Mesendoderm (in vitro differentiated cells): Measurements from ENCODE around the gene XYLB.
A peak's percentile ranks its signal among the peaks of the same experiment; 100 is the strongest.

Experiments used
- DNase-seq: peaks from one replicate; pipeline ENCODE4 v3.0.0; 2013
- H2AK5ac ChIP-seq: 2 replicates; pipeline ENCODE4 v1.6.1; 2013; ENCODE audit warnings: low read length, inconsistent platforms
- H2BK120ac ChIP-seq: 2 replicates; pipeline ENCODE4 v1.6.1; 2013; ENCODE audit warnings: low read depth, mild to moderate bottlenecking, low read length, moderate library complexity, mixed read lengths
- H2BK15ac ChIP-seq: replicated peaks from 2 replicates; pipeline ENCODE4 v1.6.1; 2013; ENCODE audit warnings: low read depth, mild to moderate bottlenecking, moderate library complexity
- H2BK5ac ChIP-seq: 2 replicates; pipeline ENCODE4 v1.6.1; 2013; ENCODE audit warnings: low read length, inconsistent platforms
- H3K18ac ChIP-seq: 2 replicates; pipeline ENCODE4 v1.6.1; 2013; ENCODE audit warnings: mild to moderate bottlenecking, low read length, mixed read lengths
- H3K23ac ChIP-seq: one replicate; pipeline ENCODE4 v1.6.1; 2013; ENCODE audit warnings: low read length
- H3K27ac ChIP-seq: 2 replicates; pipeline ENCODE4 v1.5.1; 2013; ENCODE audit warnings: low read depth, mild to moderate bottlenecking, inconsistent platforms, low read length, moderate library complexity
- H3K27me3 ChIP-seq: 2 replicates; pipeline ENCODE4 v1.6.1; 2013; ENCODE audit warnings: low read length, control low read depth, mild to moderate bottlenecking, inconsistent platforms; ENCODE audit not compliant: insufficient read depth, poor library complexity
- H3K36me3 ChIP-seq: 2 replicates; pipeline ENCODE4 v1.6.1; 2013; ENCODE audit warnings: low read length, inconsistent platforms; ENCODE audit not compliant: control insufficient read depth, insufficient read depth
- H3K4ac ChIP-seq: one replicate; pipeline ENCODE4 v1.6.1; 2013; ENCODE audit warnings: low read depth, mild to moderate bottlenecking, low read length, moderate library complexity
- H3K4me1 ChIP-seq: 2 replicates; pipeline ENCODE4 v1.6.1; 2013; ENCODE audit warnings: low read depth, low read length, inconsistent platforms; ENCODE audit not compliant: control insufficient read depth
- H3K4me2 ChIP-seq: 2 replicates; pipeline ENCODE4 v1.6.1; 2013; ENCODE audit warnings: low read length
- H3K4me3 ChIP-seq: 2 replicates; pipeline ENCODE4 v1.5.1; 2013; ENCODE audit warnings: mild to moderate bottlenecking, low read length
- H3K56ac ChIP-seq: one replicate; pipeline ENCODE4 v1.6.1; 2013; ENCODE audit warnings: low read length
- H3K79me1 ChIP-seq: 2 replicates; pipeline ENCODE4 v1.6.1; 2013; ENCODE audit warnings: low read length, inconsistent platforms
- H3K79me2 ChIP-seq: 2 replicates; pipeline ENCODE4 v1.6.1; 2013; ENCODE audit warnings: mild to moderate bottlenecking, low read length; ENCODE audit not compliant: control insufficient read depth, insufficient read depth
- H3K9ac ChIP-seq: 2 replicates; pipeline ENCODE4 v1.6.1; 2013; ENCODE audit warnings: low read length, inconsistent platforms
- H4K5ac ChIP-seq: one replicate; pipeline ENCODE4 v1.6.1; 2013; ENCODE audit warnings: low read length
- H4K8ac ChIP-seq: one replicate; pipeline ENCODE4 v1.6.1; 2013; ENCODE audit warnings: low read depth, mild to moderate bottlenecking, control low read depth, low read length, moderate library complexity
- WGBS: extraction: QIAGEN DNeasy Blood & Tissue Kit; methylation state at CpG from one replicate; pipeline ENCODE4 v1.1.7; 2013; ENCODE audit warnings: low lambda C conversion rate, missing lambda C conversion rate; ENCODE audit not compliant: insufficient coverage; ENCODE audit errors: extremely low coverage; 5-methylcytosine and 5-hydroxymethylcytosine counted together

The XYLB gene

DNA sequence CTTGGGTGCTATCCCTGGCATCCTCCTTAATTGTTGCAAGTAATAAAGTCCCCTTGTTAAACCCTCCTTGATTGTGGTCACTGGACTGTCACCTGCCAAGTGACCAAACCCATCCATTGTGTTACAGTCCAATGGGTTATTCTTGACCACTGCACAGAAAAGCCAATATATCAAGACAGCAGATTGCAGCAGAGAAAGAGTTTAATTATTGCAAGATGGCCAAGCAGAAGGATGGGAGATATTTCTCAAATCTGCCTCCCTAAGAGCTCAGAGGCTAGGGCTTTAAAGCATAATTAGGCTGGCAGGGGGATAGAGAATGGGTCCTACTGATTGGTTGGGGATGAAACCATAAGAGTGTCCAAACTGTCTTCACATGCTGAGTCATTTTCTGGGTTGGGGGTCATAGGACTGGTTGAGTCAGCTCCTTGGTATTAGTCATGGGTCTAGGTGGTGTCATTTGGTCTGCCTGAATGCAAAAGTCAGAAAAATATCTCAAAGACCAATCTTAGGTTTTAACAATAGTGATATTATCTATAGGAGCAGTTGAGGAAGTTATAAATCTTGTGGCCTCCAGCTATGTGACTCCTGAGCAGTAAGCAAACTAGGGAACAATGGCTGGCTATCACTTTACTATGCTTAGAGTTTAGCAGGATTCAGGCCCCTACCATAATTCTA lies 19.1 kb upstream of the XYLB start:
- Histone ChIP-seq H3K27ac (no peak overlapping the region), H2BK15ac (no peak overlapping the region), H3K36me3 (no peaks in the 10 kb centered on the region), H4K8ac (no peak overlapping the region), H3K79me2 (no peaks in the 10 kb centered on the region), H2AK5ac (no peak overlapping the region), H3K79me1 (no peaks in the 10 kb centered on the region), H3K4me2 (no peak overlapping the region), H3K9ac (no peak overlapping the region), H2BK5ac (no peak overlapping the region), H3K4ac (no peak overlapping the region), H4K5ac (no peak overlapping the region), H3K23ac (no peak overlapping the region), H3K4me1 (no peaks in the 10 kb centered on the region), H3K4me3 (no peak overlapping the region), H3K27me3 (no peaks in the 10 kb centered on the region), H3K56ac (no peak overlapping the region), H3K18ac (no peak overlapping the region), H2BK120ac (no peak overlapping the region)
- peak; percentile 25 for DNase-seq

DNA sequence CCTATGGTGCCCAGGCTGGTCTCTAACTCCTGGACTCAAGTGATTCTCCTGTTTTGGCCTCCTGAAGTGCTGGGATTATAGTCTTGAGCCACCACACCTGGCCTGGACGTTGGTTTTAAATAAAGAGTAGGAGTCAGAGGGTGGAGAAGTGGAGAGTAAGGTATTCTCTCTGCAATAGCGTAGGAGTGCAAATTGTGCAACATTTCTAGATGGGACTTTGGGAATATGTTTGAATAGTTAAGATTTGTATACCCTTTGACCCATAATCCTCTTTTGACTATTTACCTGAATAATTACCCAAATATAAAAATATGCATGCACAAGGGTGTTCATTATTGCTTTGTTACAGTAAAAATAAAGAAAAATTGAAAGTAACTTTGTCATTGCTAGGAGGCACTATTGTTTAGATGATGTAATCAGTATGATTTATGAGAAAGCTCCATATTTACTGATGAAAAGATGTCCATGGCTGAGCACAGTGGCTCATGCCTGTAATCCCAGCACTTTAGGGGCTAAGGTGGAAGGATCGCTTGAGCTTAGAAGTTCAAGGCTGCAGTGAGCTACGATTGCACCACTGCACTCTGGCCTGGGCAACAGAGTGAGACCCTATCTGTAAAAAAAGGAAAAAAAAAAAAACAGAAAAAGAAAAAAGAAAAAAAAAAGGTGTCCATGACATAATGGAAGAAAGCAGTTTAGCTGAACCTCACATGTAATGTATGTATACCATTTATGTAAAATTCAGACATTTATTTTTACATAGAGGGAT lies 15.1 kb upstream of the XYLB start:
- H4K5ac ChIP-seq: no peak overlapping the region
- H3K4me3 ChIP-seq: no peak overlapping the region
- H3K23ac ChIP-seq: no peak overlapping the region
- no CpG with 5 or more reads among the region's 4 CpGs for WGBS
- no peak overlapping the region for H2BK5ac ChIP-seq
- H3K9ac ChIP-seq: no peak overlapping the region
- no peaks in the 10 kb centered on the region for H3K27me3 ChIP-seq
- no peak overlapping the region for H2BK120ac ChIP-seq
- H2AK5ac ChIP-seq: no peak overlapping the region
- no peaks in the 10 kb centered on the region for H3K36me3 ChIP-seq
- H3K79me1 ChIP-seq: no peaks in the 10 kb centered on the region
- H3K79me2 ChIP-seq: no peaks in the 10 kb centered on the region
- no peaks in the 10 kb centered on the region for H3K4me1 ChIP-seq
- H3K18ac ChIP-seq: no peak overlapping the region
- no peak overlapping the region for H3K27ac ChIP-seq
- H4K8ac ChIP-seq: no peak overlapping the region
- DNase-seq: no peak
- no peak overlapping the region for H2BK15ac ChIP-seq
- H3K4ac ChIP-seq: no peak overlapping the region
- no peak overlapping the region for H3K4me2 ChIP-seq
- H3K56ac ChIP-seq: no peak overlapping the region

- no peak overlapping the region for H4K5ac ChIP-seq
- H3K4me2 ChIP-seq: no peak overlapping the region
- H3K4me1 ChIP-seq: no peaks in the 10 kb centered on the region
- no peak overlapping the region for H2AK5ac ChIP-seq
- no peak overlapping the region for H2BK120ac ChIP-seq
- no peak overlapping the region for H4K8ac ChIP-seq
- H3K79me2 ChIP-seq: no peaks in the 10 kb centered on the region
- WGBS: no CpG with 5 or more reads among the region's 3 CpGs
- H3K36me3 ChIP-seq: no peaks in the 10 kb centered on the region
- no peak overlapping the region for H3K27ac ChIP-seq
- H2BK15ac ChIP-seq: no peak overlapping the region
- H2BK5ac ChIP-seq: no peak overlapping the region
- no peak overlapping the region for H3K56ac ChIP-seq
- H3K9ac ChIP-seq: no peak overlapping the region
- no peaks in the 10 kb centered on the region for H3K27me3 ChIP-seq
- no peaks in the 10 kb centered on the region for H3K79me1 ChIP-seq
- no peak for DNase-seq
- no peak overlapping the region for H3K23ac ChIP-seq
- H3K4ac ChIP-seq: no peak overlapping the region
- no peak overlapping the region for H3K18ac ChIP-seq
- no peak overlapping the region for H3K4me3 ChIP-seq
These were observed 14.4 kb upstream of the XYLB start for GRCh38 chr3:38332201-38332600.

GRCh38 chr3:38334142-38335055 lies 12.2 kb upstream of the XYLB start:
- Histone ChIP-seq H2AK5ac (no peak overlapping the region), H3K4me2 (no peak overlapping the region), H4K5ac (no peak overlapping the region), H4K8ac (no peak overlapping the region), H3K27me3 (no peaks in the 10 kb centered on the region), H3K9ac (no peak overlapping the region), H3K4ac (no peak overlapping the region), H3K23ac (no peak overlapping the region), H3K27ac (no peak overlapping the region), H3K36me3 (no peaks in the 10 kb centered on the region), H3K79me1 (no peaks in the 10 kb centered on the region), H3K4me3 (no peak overlapping the region), H2BK15ac (no peak overlapping the region), H3K56ac (no peak overlapping the region), H2BK120ac (no peak overlapping the region), H3K18ac (no peak overlapping the region), H2BK5ac (no peak overlapping the region), H3K4me1 (no peaks in the 10 kb centered on the region), H3K79me2 (no peaks in the 10 kb centered on the region)
- no peak for DNase-seq
- no CpG with 5 or more reads among the region's 5 CpGs for WGBS

DNA sequence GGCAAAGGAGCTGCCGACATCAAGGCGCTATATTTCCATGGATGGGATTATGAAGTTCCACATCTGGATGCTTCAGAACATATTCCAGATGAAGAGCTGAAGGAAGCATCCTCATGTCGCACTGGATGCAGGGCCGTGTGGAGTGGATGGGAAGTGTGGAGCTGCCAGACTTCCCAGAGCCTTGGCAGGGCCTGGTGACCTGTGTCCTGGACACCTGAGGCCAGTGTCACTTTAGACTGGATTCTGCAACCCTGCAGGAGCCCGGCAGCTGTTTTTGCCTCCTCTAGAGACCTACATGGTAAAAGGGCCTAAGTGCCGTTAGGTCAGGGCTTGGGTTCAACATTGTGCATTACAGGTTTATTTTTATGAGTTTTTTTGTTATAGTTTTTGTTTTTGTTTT lies 11.3 kb upstream of the XYLB start:
- H3K4me3 ChIP-seq: no peak overlapping the region
- no CpG with 5 or more reads among the region's 6 CpGs for WGBS
- H2AK5ac ChIP-seq: no peak overlapping the region
- DNase-seq: no peak
- H3K4me2 ChIP-seq: no peak overlapping the region
- H3K56ac ChIP-seq: no peak overlapping the region
- H3K18ac ChIP-seq: no peak overlapping the region
- H4K8ac ChIP-seq: no peak overlapping the region
- H3K9ac ChIP-seq: no peak overlapping the region
- H2BK5ac ChIP-seq: no peak overlapping the region
- no peak overlapping the region for H3K23ac ChIP-seq
- no peak overlapping the region for H3K4ac ChIP-seq
- H2BK15ac ChIP-seq: no peak overlapping the region
- no peak overlapping the region for H4K5ac ChIP-seq
- no peaks in the 10 kb centered on the region for H3K36me3 ChIP-seq
- no peaks in the 10 kb centered on the region for H3K4me1 ChIP-seq
- H3K79me1 ChIP-seq: no peaks in the 10 kb centered on the region
- H3K79me2 ChIP-seq: no peaks in the 10 kb centered on the region
- no peak overlapping the region for H2BK120ac ChIP-seq
- no peak overlapping the region for H3K27ac ChIP-seq
- no peaks in the 10 kb centered on the region for H3K27me3 ChIP-seq
